Gastrocnemius medialis (tissue), 4 donors: Measurements from ENCODE around the gene PTCD3. TPM values are rescaled to one million over a fixed set of nuclear protein-coding genes. Genes with fewer than 3 reads are reported as not detected.

Experiments used
- ATAC-seq, 2 donors: fragments of 150-250 bp; one replicate each; pipeline ENCODE4 v1.9.1; 2016
- DNase-seq, 2 donors: peaks; one replicate each; pipeline ENCODE4 v3.0.0-alpha.2; 2019
- H3K27ac ChIP-seq, 4 donors: fragments of 200-600 bp; sonication (generic); 1 replicate in 1 of 4; 2 replicates in 3 of 4; pipeline ENCODE4 v1.5.1; 2016 to 2018; ENCODE audit warnings: mild to moderate bottlenecking in 2 of 4, moderate library complexity in 1 of 4
- H3K27me3 ChIP-seq, 3 donors: fragments of 200-600 bp; sonication (generic) in 2 of 3; 1 replicate in 1 of 3; 2 replicates in 2 of 3; pipeline versions ENCODE4 v1.5.1 to v1.6.0; 2016 to 2019; ENCODE audit warnings: mild to moderate bottlenecking in 1 of 3, moderate library complexity in 1 of 3
- H3K36me3 ChIP-seq, 2 donors: fragments of 200-600 bp; sonication (generic) in 1 of 2; one replicate each; pipeline ENCODE4 v1.5.1; 2017 to 2018
- H3K4me1 ChIP-seq, 2 donors: fragments of 200-600 bp; sonication (generic) in 1 of 2; one replicate each; pipeline ENCODE4 v1.5.1; 2016 to 2017; ENCODE audit warnings: mild to moderate bottlenecking in 2 of 2
- H3K4me3 ChIP-seq, 4 donors: fragments of 200-600 bp; sonication (generic) in 3 of 4; 1 replicate in 1 of 4; 2 replicates in 3 of 4; pipeline ENCODE4 v1.5.1; 2016 to 2019; ENCODE audit warnings: mild to moderate bottlenecking in 2 of 4
- H3K9me3 ChIP-seq, 3 donors: fragments of 200-600 bp; sonication (generic) in 2 of 3; 1 replicate in 1 of 3; 2 replicates in 2 of 3; pipeline ENCODE4 v1.5.1; 2016 to 2019
- CTCF ChIP-seq, 5 experiments: fragments of 450-650 bp in 3 of 5; fragments of 200-600 bp in 2 of 5; sonication (generic) in 2 of 5; IDR thresholded peaks in 4 of 5; conservative IDR thresholded peaks in 1 of 5; 1 replicate in 4 of 5; 2 replicates in 1 of 5; pipeline ENCODE4 v1.5.1; 2016 to 2019; ENCODE audit warnings: antibody characterized with exemption in 5 of 5, mild to moderate bottlenecking in 3 of 5, moderate library complexity in 3 of 5
- POLR2A ChIP-seq, 2 donors: fragments of 450-650 bp; IDR thresholded peaks; one replicate each; pipeline ENCODE4 v1.6.1; 2017; ENCODE audit warnings: antibody characterized with exemption in 2 of 2, mild to moderate bottlenecking in 2 of 2, moderate library complexity in 2 of 2
- in situ Hi-C, 4 donors: fragments of 200-750 bp; cut with MboI; loops; one replicate each; pipeline versions ENCODE4 v1.15.0 to v1.8.0; 2017; ENCODE audit warnings: low sequenced_read_pairs in 4 of 4
- intact Hi-C: fragments of 100-400 bp; cut with DNase I; formaldehyde crosslinking; loops from one replicate; pipeline ENCODE4 v1.15.1; 2023; ENCODE audit warnings: low total_unique reads
- total RNA-seq, 4 donors: library from RNA; depleted of rRNA; stranded (reverse); fragments of >200 nt; gene quantifications; one replicate each; pipeline versions ENCODE4 v1.1.0 to v1.2.3, GENCODE V29; 2016

PTCD3 gene
- total RNA-seq, 4 donors from 2014 or later = 55.5 to 111 (median 68.2) TPM

- peaks cover 6 to 10% of the 10 kb centered on the region in 2 donors for H3K4me1 ChIP-seq
- TF ChIP-seq POLR2A (IDR thresholded peaks at IDR 0.05) = no peak
- TF ChIP-seq CTCF (IDR thresholded peaks at IDR 0.05 in 4 of 5, conservative IDR thresholded peaks at IDR 0.05 in 1 of 5) = no peak
- no peak overlapping the region for H3K4me3 ChIP-seq
- no peak for ATAC-seq
- no peaks in the 10 kb centered on the region for H3K9me3 ChIP-seq
- peaks cover 0 to 84% of the 10 kb centered on the region in 2 donors for H3K36me3 ChIP-seq
- intact Hi-C loops (no loop called here), in situ Hi-C loops (no loop called here)
- no peaks in the 10 kb centered on the region for H3K27me3 ChIP-seq
- DNase-seq = no peak
- peak overlapping the region; percentile 79 to 87 (median 84) for H3K27ac ChIP-seq
Measured at GRCh38 chr2:86142436-86143257, 36.6 kb downstream of the PTCD3 start.

- intact Hi-C loops (no loop called here), in situ Hi-C loops (no loop called here)
- DNase-seq (no peak), ATAC-seq (no peak)
- no peak for TF ChIP-seq CTCF (IDR thresholded peaks at IDR 0.05 in 4 of 5, conservative IDR thresholded peaks at IDR 0.05 in 1 of 5)
- TF ChIP-seq POLR2A (IDR thresholded peaks at IDR 0.05) = no peak
- Histone ChIP-seq H3K4me1 (peaks cover 6 to 10% of the 10 kb centered on the region in 2 donors), H3K36me3 (peaks cover 0 to 84% of the 10 kb centered on the region in 2 donors), H3K9me3 (no peaks in the 10 kb centered on the region), H3K27ac (peak overlapping the region in 3 of 4 donors; percentile 81 to 87 (median 86)), H3K27me3 (no peaks in the 10 kb centered on the region), H3K4me3 (no peak overlapping the region)
Measured at GRCh38 chr2:86143307-86143706, 37.3 kb downstream of the PTCD3 start.

- no peak for DNase-seq
- peaks cover 6 to 10% of the 10 kb centered on the region in 2 donors for H3K4me1 ChIP-seq
- ATAC-seq = no peak
- intact Hi-C loops = no loop called here
- no peaks in the 10 kb centered on the region for H3K9me3 ChIP-seq
- in situ Hi-C loops = no loop called here
- peak overlapping the region in 1 of 4 donors; percentile 86 for H3K27ac ChIP-seq
- no peak overlapping the region for H3K4me3 ChIP-seq
- H3K36me3 ChIP-seq = peaks cover 0 to 85% of the 10 kb centered on the region in 2 donors
- no peaks in the 10 kb centered on the region for H3K27me3 ChIP-seq
- TF ChIP-seq POLR2A (IDR thresholded peaks at IDR 0.05) (no peak), CTCF (IDR thresholded peaks at IDR 0.05 in 4 of 5, conservative IDR thresholded peaks at IDR 0.05 in 1 of 5) (no peak)
Measured at GRCh38 chr2:86143926-86144685, 38.1 kb downstream of the PTCD3 start.

GRCh38 chr2:86147793-86148192 is 41.8 kb downstream of the PTCD3 start:
- ATAC-seq (no peak), DNase-seq (no peak)
- Histone ChIP-seq H3K36me3 (peaks cover 0 to 83% of the 10 kb centered on the region in 2 donors), H3K4me1 (no peaks in the 10 kb centered on the region), H3K27me3 (no peaks in the 10 kb centered on the region), H3K4me3 (no peak overlapping the region), H3K9me3 (no peaks in the 10 kb centered on the region), H3K27ac (no peak overlapping the region)
- intact Hi-C loops = no loop called here
- TF ChIP-seq POLR2A (IDR thresholded peaks at IDR 0.05) = no peak
- TF ChIP-seq CTCF (IDR thresholded peaks at IDR 0.05 in 4 of 5, conservative IDR thresholded peaks at IDR 0.05 in 1 of 5) = no peak
- in situ Hi-C loops = no loop called here
